SU-DHL-6 (cell line): Measurements from ENCODE around the gene TXNRD2.
"Not testable (repeated sequence)": the region's sequence is repeated elsewhere in the genome, so short reads cannot be mapped to it uniquely, and the experiment has no call there.

ENCODE experiments used
- H2AFZ ChIP-seq: fragments of 200-600 bp; sonication (generic); 2 replicates; pipeline ENCODE4 v1.6.1; 2014; ENCODE audit warnings: low read depth, mild to moderate bottlenecking, moderate library complexity, mixed read lengths, antibody characterized with exemption, low read length; ENCODE audit not compliant: severe bottlenecking
- H3F3A ChIP-seq: fragments of 200-600 bp; shearing (Covaris generic); 2 replicates; pipeline ENCODE4 v1.6.0; 2016; ENCODE audit warnings: antibody characterized with exemption, mild to moderate bottlenecking; ENCODE audit not compliant: insufficient read depth
- H3K27ac ChIP-seq: fragments of 200-600 bp; sonication (generic); 2 replicates; pipeline ENCODE4 v1.5.1; 2016; ENCODE audit warnings: low read depth, mild to moderate bottlenecking, low read length, moderate library complexity, mixed read lengths
- H3K27me3 ChIP-seq: fragments of 200-600 bp; sonication (generic), shearing (Covaris generic); 2 replicates; pipeline ENCODE4 v1.6.0; 2014; ENCODE audit warnings: mild to moderate bottlenecking, low read length
- H3K36me3 ChIP-seq: fragments of 200-600 bp; sonication (generic); 2 replicates; pipeline ENCODE4 v1.6.1; 2014; ENCODE audit warnings: mild to moderate bottlenecking, low read length, mixed read lengths
- H3K4me2 ChIP-seq: fragments of 300-600, 200-600 bp; shearing (Covaris generic), sonication (generic); 2 replicates; pipeline ENCODE4 v1.6.0; 2014; ENCODE audit warnings: low read length, low read depth, mild to moderate bottlenecking; ENCODE audit not compliant: poor library complexity, severe bottlenecking
- H3K4me3 ChIP-seq: fragments of 200-600 bp; sonication (generic); 2 replicates; pipeline ENCODE4 v1.5.1; 2014; ENCODE audit warnings: antibody characterized with exemption, low read length, mild to moderate bottlenecking, mixed read lengths; ENCODE audit not compliant: insufficient read depth, poor library complexity, severe bottlenecking
- H3K79me2 ChIP-seq: fragments of 200-600 bp; sonication (generic); 2 replicates; pipeline ENCODE4 v1.6.1; 2014; ENCODE audit warnings: mild to moderate bottlenecking, low read length, moderate library complexity; ENCODE audit not compliant: insufficient read depth
- H3K9ac ChIP-seq: fragments of 200-600 bp; sonication (generic); 2 replicates; pipeline ENCODE4 v1.7.0; 2014; ENCODE audit warnings: mild to moderate bottlenecking, low read length
- H3K9me2 ChIP-seq: fragments of 200-600 bp; sonication (generic); replicated peaks from 2 replicates; pipeline ENCODE4 v1.6.1; 2014; ENCODE audit warnings: low read length; ENCODE audit not compliant: insufficient read depth
- H3K9me3 ChIP-seq: fragments of 200-600 bp; sonication (generic); 2 replicates; pipeline ENCODE4 v1.6.1; 2014; ENCODE audit warnings: low read length, mixed read lengths; ENCODE audit not compliant: insufficient read depth
- H4K20me1 ChIP-seq: fragments of 200-600 bp; sonication (generic); 2 replicates; pipeline ENCODE4 v1.6.1; 2014; ENCODE audit warnings: low read depth, mild to moderate bottlenecking, antibody characterized with exemption, low read length, moderate library complexity, mixed read lengths
- CTCF ChIP-seq: fragments of 200-600 bp; sonication (generic); IDR thresholded peaks from one replicate; pipeline ENCODE4 v1.5.1; 2017; ENCODE audit warnings: antibody characterized with exemption, mild to moderate bottlenecking, low read length, moderate library complexity; ENCODE audit not compliant: insufficient read depth, poor library complexity, severe bottlenecking
- EZH2phosphoT487 ChIP-seq: fragments of 200-600 bp; sonication (generic), shearing (Covaris generic); conservative IDR thresholded peaks from 2 replicates; pipeline ENCODE4 v1.6.1; 2018; ENCODE audit warnings: mild to moderate bottlenecking, antibody characterized with exemption, low read length, moderate library complexity, mixed read lengths

Gene TXNRD2

GRCh38 chr22:19911540-19912270, 29.9 kb downstream of the TXNRD2 start:
- Histone ChIP-seq H3K9me2 (no peaks in the 10 kb centered on the region), H3K4me2 (no peak overlapping the region), H4K20me1 (no peaks in the 10 kb centered on the region), H3K27me3 (no peaks in the 10 kb centered on the region), H3K4me3 (no peak overlapping the region), H3K36me3 (no peaks in the 10 kb centered on the region), H3F3A (no peaks in the 10 kb centered on the region), H3K27ac (no peak overlapping the region), H3K79me2 (no peaks in the 10 kb centered on the region), H3K9me3 (no peaks in the 10 kb centered on the region), H3K9ac (no peak overlapping the region), H2AFZ (no peak overlapping the region)
- TF ChIP-seq CTCF (no peak), EZH2phosphoT487 (no peak)

- H3K4me2 ChIP-seq: no peak overlapping the region
- no peak overlapping the region for H2AFZ ChIP-seq
- no peaks in the 10 kb centered on the region for H3F3A ChIP-seq
- TF ChIP-seq EZH2phosphoT487 (no peak), CTCF (no peak)
- H3K4me3 ChIP-seq: no peak overlapping the region
- H3K9me2 ChIP-seq: no peaks in the 10 kb centered on the region
- no peaks in the 10 kb centered on the region for H3K27me3 ChIP-seq
- no peak overlapping the region for H3K27ac ChIP-seq
- no peaks in the 10 kb centered on the region for H3K9me3 ChIP-seq
- no peak overlapping the region for H3K9ac ChIP-seq
- no peaks in the 10 kb centered on the region for H3K79me2 ChIP-seq
- H4K20me1 ChIP-seq: no peaks in the 10 kb centered on the region
- no peaks in the 10 kb centered on the region for H3K36me3 ChIP-seq
Observed at GRCh38 chr22:19910180-19910744, 31.4 kb downstream of the TXNRD2 start.

DNA sequence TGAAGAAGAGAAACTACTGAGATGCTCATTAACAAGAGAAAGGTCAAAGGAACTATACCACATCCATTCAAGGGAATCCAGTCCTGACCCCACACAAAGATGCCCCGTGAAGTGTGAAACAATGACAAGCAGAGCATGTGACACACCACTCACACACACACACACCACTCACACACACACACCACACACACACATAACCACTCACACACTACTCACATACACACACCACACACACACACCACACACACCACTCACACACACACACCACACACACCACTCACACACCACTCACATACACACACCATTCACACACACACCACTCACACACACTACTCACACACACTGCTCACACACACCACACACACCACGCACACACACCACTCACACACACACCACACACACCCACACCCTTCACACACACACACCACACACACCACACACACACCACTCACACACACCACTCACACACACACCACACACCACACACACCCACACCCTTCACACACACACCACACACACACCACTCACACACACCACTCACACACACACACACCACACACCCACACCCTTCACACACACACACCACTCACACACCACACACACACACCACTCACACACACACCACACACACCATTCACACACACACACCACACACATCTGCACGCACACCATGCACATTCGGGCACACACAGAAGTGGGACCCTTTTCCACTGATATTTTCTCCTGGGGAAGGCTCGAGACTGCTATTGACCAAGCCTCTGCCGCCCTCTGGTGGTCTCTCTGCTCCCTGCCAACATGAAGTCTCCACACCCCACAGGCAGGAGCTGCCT, 32.1 kb downstream of the TXNRD2 start:
- H4K20me1 ChIP-seq: no peaks in the 10 kb centered on the region
- H3F3A ChIP-seq: no peaks in the 10 kb centered on the region
- no peak overlapping the region for H3K9ac ChIP-seq
- no peak overlapping the region for H3K4me2 ChIP-seq
- H3K9me2 ChIP-seq: no peaks in the 10 kb centered on the region
- no peak overlapping the region for H3K27ac ChIP-seq
- no peak overlapping the region for H2AFZ ChIP-seq
- H3K36me3 ChIP-seq: no peaks in the 10 kb centered on the region
- no peaks in the 10 kb centered on the region for H3K79me2 ChIP-seq
- no peak for TF ChIP-seq EZH2phosphoT487
- no peak for TF ChIP-seq CTCF
- H3K9me3 ChIP-seq: no peaks in the 10 kb centered on the region
- H3K27me3 ChIP-seq: no peaks in the 10 kb centered on the region
- no peak overlapping the region for H3K4me3 ChIP-seq

DNA sequence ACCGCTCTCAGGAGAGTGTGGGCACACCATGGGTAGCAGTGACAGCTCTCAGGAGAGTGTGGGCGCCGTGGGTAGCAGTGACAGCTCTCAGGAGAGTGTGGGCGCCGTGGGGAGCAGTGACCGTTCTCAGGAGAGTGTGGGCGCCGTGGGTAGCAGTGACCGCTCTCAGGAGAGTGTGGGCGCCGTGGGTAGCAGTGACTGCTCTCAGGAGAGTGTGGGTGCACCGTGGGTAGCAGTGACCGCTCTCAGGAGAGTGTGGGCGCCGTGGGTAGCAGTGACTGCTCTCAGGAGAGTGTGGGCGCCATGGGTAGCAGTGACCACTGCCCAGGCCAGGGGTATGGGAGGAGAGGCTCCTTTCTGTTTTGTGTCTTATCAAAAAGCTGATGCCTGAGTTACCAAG, 33.7 kb downstream of the TXNRD2 start:
- not testable (repeated sequence) for H3K9ac ChIP-seq, H3F3A ChIP-seq, H4K20me1 ChIP-seq, H3K4me3 ChIP-seq, H3K27ac ChIP-seq, H3K36me3 ChIP-seq, H3K4me2 ChIP-seq, H2AFZ ChIP-seq, H3K27me3 ChIP-seq, H3K79me2 ChIP-seq, H3K9me2 ChIP-seq, H3K9me3 ChIP-seq

DNA sequence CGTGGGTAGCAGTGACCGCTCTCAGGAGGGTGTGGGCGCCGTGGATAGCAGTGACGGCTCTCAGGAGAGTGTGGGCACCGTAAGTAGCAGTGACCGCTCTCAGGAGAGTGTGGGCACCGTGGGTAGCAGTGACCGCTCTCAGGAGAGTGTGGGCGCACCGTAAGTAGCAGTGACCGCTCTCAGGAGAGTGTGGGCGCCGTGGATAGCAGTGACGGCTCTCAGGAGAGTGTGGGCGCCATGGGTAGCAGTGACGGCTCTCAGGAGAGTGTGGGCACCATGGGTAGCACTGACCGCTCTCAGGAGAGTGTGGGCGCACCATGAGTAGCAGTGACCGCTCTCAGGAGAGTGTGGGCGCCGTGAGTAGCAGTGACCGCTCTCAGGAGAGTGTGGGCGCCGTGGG, 34.8 kb downstream of the TXNRD2 start:
- not testable (repeated sequence) for H3K27me3 ChIP-seq, H3K4me2 ChIP-seq, H2AFZ ChIP-seq, H3K9ac ChIP-seq, H3K36me3 ChIP-seq, H3K9me2 ChIP-seq, H3F3A ChIP-seq, H4K20me1 ChIP-seq, H3K4me3 ChIP-seq, H3K9me3 ChIP-seq, H3K27ac ChIP-seq, H3K79me2 ChIP-seq
